Measurements from ENCODE around the gene PTGDR2. TPM values are rescaled to one million over a fixed set of nuclear protein-coding genes. Genes with fewer than 3 reads are reported as not detected.

Gene PTGDR2
- polyA plus RNA-seq, 2 of the 4 experiments (the other 2 are of a cell fraction) = 0.09 to 0.19 TPM

DNA sequence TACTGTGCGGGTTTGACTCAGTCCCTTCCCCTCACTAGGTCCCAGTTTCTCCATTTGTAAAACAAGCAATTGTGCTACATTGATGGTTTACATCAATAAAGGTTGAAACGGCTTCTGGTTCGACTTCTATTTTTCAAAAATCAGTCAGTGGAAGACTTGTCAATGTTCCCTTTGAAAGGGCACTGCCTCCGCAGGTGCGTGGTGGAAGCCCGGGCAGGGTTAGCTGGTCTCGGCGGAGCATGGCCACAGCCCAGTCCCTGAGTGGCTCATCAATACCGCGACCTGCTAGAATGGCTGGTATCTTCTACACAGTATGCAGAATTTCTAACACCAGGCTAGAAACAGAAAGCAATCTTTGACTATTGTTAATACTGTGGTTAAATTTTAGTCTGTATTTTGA is 54.6 kb downstream of the PTGDR2 start (continued):
- TF ChIP-seq EHMT2 (IDR thresholded peaks at IDR 0.05; ENCODE audit: low read depth) = no peak
- TF ChIP-seq, protein P1, sequence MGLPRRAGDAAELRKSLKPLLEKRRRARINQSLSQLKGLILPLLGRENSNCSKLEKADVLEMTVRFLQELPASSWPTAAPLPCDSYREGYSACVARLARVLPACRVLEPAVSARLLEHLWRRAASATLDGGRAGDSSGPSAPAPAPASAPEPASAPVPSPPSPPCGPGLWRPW (IDR thresholded peaks at IDR 0.05) = no peak
- no peak for TF ChIP-seq CHD2 (IDR thresholded peaks at IDR 0.05; ENCODE audit: low read length, partially characterized antibody)

Other genes starting within 250 kb of the PTGDR2 start
- 0.11 TPM in 1 of 2 replicates, not detected in the other for gene MS4A8, start 156.3 kb downstream of the PTGDR2 start, polyA plus RNA-seq (2011; rRNA removed)
- not detected in 3 replicates for gene MS4A8, start 156.3 kb downstream of the PTGDR2 start, polyA plus RNA-seq (2017; fragmentation: RNase III; extraction: RNeasy Plus Mini Kit Qiagen cat#74134 plus additional on column Dnase treatment)
- gene MS4A18, start 131.2 kb downstream of the PTGDR2 start, polyA plus RNA-seq (2011; rRNA removed) = not detected in 2 replicates
- not detected in 3 replicates for gene MS4A18, start 131.2 kb downstream of the PTGDR2 start, polyA plus RNA-seq (2017; fragmentation: RNase III; extraction: RNeasy Plus Mini Kit Qiagen cat#74134 plus additional on column Dnase treatment)
- gene MS4A15, start 99.1 kb downstream of the PTGDR2 start, polyA plus RNA-seq (2011; rRNA removed) = not detected in 2 replicates
- not detected in 3 replicates for gene MS4A15, start 99.1 kb downstream of the PTGDR2 start, polyA plus RNA-seq (2017; fragmentation: RNase III; extraction: RNeasy Plus Mini Kit Qiagen cat#74134 plus additional on column Dnase treatment)
- not detected in 2 replicates for gene MS4A10, start 70.6 kb downstream of the PTGDR2 start, polyA plus RNA-seq (2011; rRNA removed)
- gene MS4A10, start 70.6 kb downstream of the PTGDR2 start, polyA plus RNA-seq (2017; fragmentation: RNase III; extraction: RNeasy Plus Mini Kit Qiagen cat#74134 plus additional on column Dnase treatment) = not detected in 3 replicates
- 39.8 and 42.8 TPM in 2 replicates for gene CCDC86, start 13.8 kb downstream of the PTGDR2 start, polyA plus RNA-seq (2011; rRNA removed)
- gene CCDC86, start 13.8 kb downstream of the PTGDR2 start, polyA plus RNA-seq (2017; fragmentation: RNase III; extraction: RNeasy Plus Mini Kit Qiagen cat#74134 plus additional on column Dnase treatment) = 67.5 to 74.4 TPM (median 71.1 TPM) in 3 replicates
- gene ZP1, start 11.6 kb upstream of the PTGDR2 start, polyA plus RNA-seq (2011; rRNA removed) = 0.06 and 0.26 TPM in 2 replicates
- 0.30 to 0.32 TPM (median 0.30 TPM) in 3 replicates for gene ZP1, start 11.6 kb upstream of the PTGDR2 start, polyA plus RNA-seq (2017; fragmentation: RNase III; extraction: RNeasy Plus Mini Kit Qiagen cat#74134 plus additional on column Dnase treatment)
- 41.1 and 51.7 TPM in 2 replicates for gene PRPF19, start 50.6 kb upstream of the PTGDR2 start, polyA plus RNA-seq (2011; rRNA removed)
- gene PRPF19, start 50.6 kb upstream of the PTGDR2 start, polyA plus RNA-seq (2017; fragmentation: RNase III; extraction: RNeasy Plus Mini Kit Qiagen cat#74134 plus additional on column Dnase treatment) = 175 to 184 TPM (median 177 TPM) in 3 replicates
- 40.9 and 58.0 TPM in 2 replicates for gene TMEM109, start 58.2 kb upstream of the PTGDR2 start, polyA plus RNA-seq (2011; rRNA removed)
- gene TMEM109, start 58.2 kb upstream of the PTGDR2 start, polyA plus RNA-seq (2017; fragmentation: RNase III; extraction: RNeasy Plus Mini Kit Qiagen cat#74134 plus additional on column Dnase treatment) = 88.4 to 93.4 TPM (median 93.0 TPM) in 3 replicates
- 18.1 and 19.5 TPM in 2 replicates for gene TMEM132A, start 68.5 kb upstream of the PTGDR2 start, polyA plus RNA-seq (2011; rRNA removed)
- gene TMEM132A, start 68.5 kb upstream of the PTGDR2 start, polyA plus RNA-seq (2017; fragmentation: RNase III; extraction: RNeasy Plus Mini Kit Qiagen cat#74134 plus additional on column Dnase treatment) = 87.2 to 91.8 TPM (median 88.0 TPM) in 3 replicates
- not detected in 2 replicates for gene SLC15A3, start 96.2 kb upstream of the PTGDR2 start, polyA plus RNA-seq (2011; rRNA removed)
- gene SLC15A3, start 96.2 kb upstream of the PTGDR2 start, polyA plus RNA-seq (2017; fragmentation: RNase III; extraction: RNeasy Plus Mini Kit Qiagen cat#74134 plus additional on column Dnase treatment) = not detected in 3 replicates
- gene CD6, start 115.7 kb upstream of the PTGDR2 start, polyA plus RNA-seq (2011; rRNA removed) = 0.06 TPM in 1 of 2 replicates, not detected in the other
- gene CD6, start 115.7 kb upstream of the PTGDR2 start, polyA plus RNA-seq (2017; fragmentation: RNase III; extraction: RNeasy Plus Mini Kit Qiagen cat#74134 plus additional on column Dnase treatment) = 0.06 to 0.07 TPM in 2 of 3 replicates, not detected in the other
- 0.04 TPM in 1 of 2 replicates, not detected in the other for gene CD5, start 246.5 kb upstream of the PTGDR2 start, polyA plus RNA-seq (2011; rRNA removed)
- gene CD5, start 246.5 kb upstream of the PTGDR2 start, polyA plus RNA-seq (2017; fragmentation: RNase III; extraction: RNeasy Plus Mini Kit Qiagen cat#74134 plus additional on column Dnase treatment) = not detected in 3 replicates